Lower leg skin (tissue), 4 donors: ENCODE results near the gene TMEM225B. TPM values are rescaled to one million over a fixed set of nuclear protein-coding genes. Genes with fewer than 3 reads are reported as not detected.

ENCODE experiments used
- DNase-seq, 2 donors: peaks; one replicate each; pipeline ENCODE4 v3.0.0-alpha.2; 2019; ENCODE audit warnings: low spot score in 2 of 2
- H3K4me3 ChIP-seq: fragments of 200-600 bp; sonication (generic); 2 replicates; pipeline ENCODE4 v1.5.1; 2017; ENCODE audit warnings: mild to moderate bottlenecking, low read depth; ENCODE audit not compliant: poor library complexity, severe bottlenecking
- CTCF ChIP-seq, 3 donors: fragments of 450-650 bp; IDR thresholded peaks; one replicate each; pipeline ENCODE4 v1.5.1; 2016; ENCODE audit warnings: antibody characterized with exemption in 3 of 3, mild to moderate bottlenecking in 3 of 3, moderate library complexity in 2 of 3
- POLR2A ChIP-seq, 2 donors: fragments of 450-650 bp; IDR thresholded peaks; one replicate each; pipeline ENCODE4 v1.6.1; 2016 to 2017; ENCODE audit warnings: antibody characterized with exemption in 2 of 2, mild to moderate bottlenecking in 1 of 2, moderate library complexity in 1 of 2
- WGBS, 2 donors: methylation state at CpG; one replicate each; pipeline ENCODE4 v1.1.5; 2018; 5-methylcytosine and 5-hydroxymethylcytosine counted together
- intact Hi-C: fragments of 100-400 bp; cut with DNase I; formaldehyde crosslinking; loops from one replicate; pipeline ENCODE4 v1.15.0; 2023; ENCODE audit warnings: low total_unique reads
- total RNA-seq, 4 donors: library from RNA; depleted of rRNA; stranded (reverse); fragments of >200 nt; gene quantifications; one replicate each; pipeline ENCODE4 v1.1.0, GENCODE V29; 2016

The TMEM225B gene
- total RNA-seq, 4 donors from 2014 or later, result 1.7 to 4.6 (median 2.6) TPM

GRCh38 chr7:99557196-99557607, 40.9 kb upstream of the TMEM225B start:
- no peak for DNase-seq
- TF ChIP-seq POLR2A (IDR thresholded peaks at IDR 0.05) (no peak), CTCF (IDR thresholded peaks at IDR 0.05) (no peak)
- no peak overlapping the region for H3K4me3 ChIP-seq
- 61 to 75% methylated on average over 4 of the region's 4 CpGs for WGBS, 2 donors
- intact Hi-C loops, result no loop called here

- WGBS, 2 donors, result 1 to 4% methylated on average over 17 of the region's 17 CpGs
- peak overlapping the region; percentile 95 for H3K4me3 ChIP-seq
- TF ChIP-seq CTCF (IDR thresholded peaks at IDR 0.05) (no peak), POLR2A (IDR thresholded peaks at IDR 0.05) (no peak)
- intact Hi-C loops, result no loop called here
- DNase-seq, result no peak
Measured at GRCh38 chr7:99557940-99558305, 40.1 kb upstream of the TMEM225B start.

- intact Hi-C loops, result no loop called here
- peak; percentile 88 to 98 for DNase-seq
- 0 to 1% methylated on average over 47 to 52 of the region's 73 CpGs for WGBS, 2 donors
- no peak for TF ChIP-seq POLR2A (IDR thresholded peaks at IDR 0.05)
- TF ChIP-seq CTCF (IDR thresholded peaks at IDR 0.05), result no peak
- peak within 1 kb of the TSS; percentile 95 for H3K4me3 ChIP-seq
Measured at GRCh38 chr7:99558306-99559174, 39.5 kb upstream of the TMEM225B start, which contains the start of gene ZNF655. ZNF655 (plus strand) TSS chr7:99558642; CDS start chr7:99560560, 1,918 bp downstream.

GRCh38 chr7:99559175-99559915, 38.7 kb upstream of the TMEM225B start:
- TF ChIP-seq CTCF (IDR thresholded peaks at IDR 0.05) (no peak), POLR2A (IDR thresholded peaks at IDR 0.05) (no peak)
- no peak for DNase-seq
- intact Hi-C loops, result no loop called here
- WGBS, 2 donors, result 17 to 18% methylated on average over 31 of the region's 31 CpGs
- peak overlapping the region; percentile 95 for H3K4me3 ChIP-seq

- WGBS, 2 donors, result 70 to 74% methylated on average over 7 of the region's 7 CpGs
- intact Hi-C loops, result no loop called here
- TF ChIP-seq POLR2A (IDR thresholded peaks at IDR 0.05), result no peak
- TF ChIP-seq CTCF (IDR thresholded peaks at IDR 0.05), result no peak
- H3K4me3 ChIP-seq, result no peak overlapping the region
- no peak for DNase-seq
Measured at GRCh38 chr7:99560834-99561736, 37.0 kb upstream of the TMEM225B start.
